GM19035 (cell line): ENCODE results near the gene RNF157.

Source experiments
- ATAC-seq: cut with Tn5 transposase; IDR thresholded peaks from one replicate; pipeline ENCODE4 v1.9.1; 2021; ENCODE audit not compliant: unreplicated experiment

The RNF157 gene

GRCh38 chr17:76131051-76131691, 109.1 kb downstream of the RNF157 start:
- no peak for ATAC-seq

- no peak for ATAC-seq
These were observed 109.8 kb downstream of the RNF157 start for GRCh38 chr17:76130473-76130872.

- no peak for ATAC-seq
These were observed 114.4 kb downstream of the RNF157 start for GRCh38 chr17:76125922-76126321.

GRCh38 chr17:76125391-76125675, 115.0 kb downstream of the RNF157 start:
- no peak for ATAC-seq

- ATAC-seq, result no peak
These were observed 115.5 kb downstream of the RNF157 start for GRCh38 chr17:76124582-76125390.

- no peak for ATAC-seq
These were observed 116.3 kb downstream of the RNF157 start for GRCh38 chr17:76123749-76124581.

- ATAC-seq, result no peak
These were observed 117.1 kb downstream of the RNF157 start for GRCh38 chr17:76123191-76123499.

- no peak for ATAC-seq
These were observed 117.7 kb downstream of the RNF157 start for GRCh38 chr17:76122431-76123190.

- ATAC-seq, result no peak
These were observed 118.3 kb downstream of the RNF157 start for GRCh38 chr17:76121932-76122430.

- ATAC-seq, result no peak
These were observed 119.7 kb downstream of the RNF157 start for GRCh38 chr17:76120658-76121008.

GRCh38 chr17:76119409-76120371, 120.6 kb downstream of the RNF157 start:
- ATAC-seq, result no peak

GRCh38 chr17:76115138-76115754, 125.0 kb downstream of the RNF157 start:
- ATAC-seq, result no peak

GRCh38 chr17:76111956-76112355, 128.3 kb downstream of the RNF157 start:
- no peak for ATAC-seq

GRCh38 chr17:76107509-76107908, 132.8 kb downstream of the RNF157 start:
- ATAC-seq, result no peak

GRCh38 chr17:76106703-76107102, 133.6 kb downstream of the RNF157 start:
- ATAC-seq, result no peak

- no peak for ATAC-seq
These were observed 135.4 kb downstream of the RNF157 start for GRCh38 chr17:76104896-76105231.

- ATAC-seq, result no peak
These were observed 136.0 kb downstream of the RNF157 start for GRCh38 chr17:76104140-76104895.

GRCh38 chr17:76103274-76104139, 136.8 kb downstream of the RNF157 start, which contains the start of gene EXOC7:
EXOC7 (minus strand) TSS chr17:76103787; CDS start chr17:76103692, 95 bp downstream.
- ATAC-seq, result peak; percentile 90
